CD4-positive, alpha-beta T cell treated with Interleukin-4 for 1 hour (primary cell): ENCODE measurements around the gene APBA2.
"Not testable (repeated sequence)": the region's sequence is repeated elsewhere in the genome, so short reads cannot be mapped to it uniquely, and the experiment has no call there.

Source experiments
- DNase-seq, 2 donors: peaks; one replicate each; pipeline ENCODE4 v3.0.0-alpha.2; 2020 to 2022

The APBA2 gene

DNA sequence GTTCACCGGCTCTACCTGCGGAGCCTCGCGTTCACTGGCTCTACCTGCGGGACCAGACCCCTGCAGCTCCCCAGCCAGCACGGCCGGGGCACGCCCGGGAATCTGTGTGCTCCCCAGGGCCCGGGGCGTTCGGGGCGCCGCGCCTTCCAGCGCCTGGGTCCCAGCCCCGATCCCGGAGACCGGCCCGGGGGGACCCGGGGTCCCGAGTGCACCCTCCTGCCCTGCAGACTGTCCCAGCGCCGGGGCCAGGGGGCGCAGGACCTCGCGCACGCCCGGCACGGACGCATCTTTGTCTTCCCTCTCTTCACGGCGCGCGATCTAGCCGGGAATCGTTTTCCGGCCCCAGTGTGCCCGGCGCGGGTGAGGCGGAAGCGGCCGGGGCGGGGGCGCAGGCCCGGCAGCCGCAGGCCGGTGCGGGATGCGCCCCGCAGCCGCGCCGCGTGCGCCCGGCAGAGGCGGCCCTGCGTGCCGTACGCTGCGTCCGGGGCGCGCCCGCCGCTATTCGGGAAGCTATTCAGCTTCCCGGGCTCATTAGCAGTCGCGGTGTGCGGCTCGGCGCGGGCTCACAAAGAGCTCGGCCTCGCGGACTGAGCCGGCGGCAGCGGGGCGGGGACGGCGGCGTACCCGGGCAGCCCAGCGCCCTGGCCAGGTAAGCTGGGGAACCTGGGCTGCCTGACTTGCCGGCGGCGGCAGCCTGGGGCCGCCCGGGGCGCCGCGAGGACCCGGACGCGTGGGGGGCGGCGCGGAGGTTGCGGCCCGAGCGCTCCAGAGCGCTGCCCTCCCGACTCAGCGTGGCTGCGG lies at the start of gene APBA2:
TSS of gene APBA2 (plus strand) at position 345 of the 801 bp plus-strand sequence. CDS start 167,911 bp downstream, outside the sequence.
- peak; percentile 24 to 43 for DNase-seq

DNA sequence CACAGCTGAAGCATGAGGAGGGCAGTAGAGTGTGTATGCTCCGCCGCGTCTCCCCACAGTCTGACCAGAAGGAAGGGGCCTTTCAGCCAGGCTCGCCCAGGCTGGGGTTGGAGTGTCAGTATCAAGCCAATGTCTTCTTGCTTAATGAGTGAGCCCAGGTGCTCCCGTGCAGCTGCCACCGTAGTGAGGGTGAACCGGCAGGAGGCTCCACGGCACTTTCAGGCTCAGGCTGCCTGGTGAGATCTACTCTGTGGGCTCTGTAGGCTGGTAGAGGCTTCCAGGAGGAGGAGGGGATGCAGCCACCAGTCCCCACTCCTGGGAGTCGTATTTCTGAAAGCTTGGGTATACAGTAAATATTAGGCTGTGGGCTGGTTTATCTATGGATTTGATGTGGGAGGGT lies 45.5 kb upstream of the APBA2 start:
- DNase-seq = not testable (repeated sequence)

DNA sequence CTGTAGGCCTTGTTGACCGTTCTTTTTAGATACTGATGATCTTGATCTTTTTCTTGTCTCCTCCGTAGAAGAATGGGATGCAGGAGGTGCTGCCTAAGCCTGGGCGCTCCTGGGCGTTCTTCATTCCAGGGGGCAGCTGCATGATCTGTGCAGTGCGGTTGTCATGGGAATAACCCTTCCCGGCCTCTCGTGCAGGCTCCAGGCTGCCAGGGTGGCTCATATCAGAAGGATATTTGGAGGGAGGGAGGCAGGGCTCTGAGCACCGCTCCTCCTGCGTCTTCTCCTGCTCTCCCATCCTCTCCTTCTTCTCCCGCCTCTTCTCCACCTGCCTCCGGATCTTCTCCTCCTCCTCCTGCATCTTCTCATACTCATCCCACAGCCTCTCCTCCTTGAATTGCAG lies 43.6 kb upstream of the APBA2 start:
- DNase-seq = not testable (repeated sequence)

DNA sequence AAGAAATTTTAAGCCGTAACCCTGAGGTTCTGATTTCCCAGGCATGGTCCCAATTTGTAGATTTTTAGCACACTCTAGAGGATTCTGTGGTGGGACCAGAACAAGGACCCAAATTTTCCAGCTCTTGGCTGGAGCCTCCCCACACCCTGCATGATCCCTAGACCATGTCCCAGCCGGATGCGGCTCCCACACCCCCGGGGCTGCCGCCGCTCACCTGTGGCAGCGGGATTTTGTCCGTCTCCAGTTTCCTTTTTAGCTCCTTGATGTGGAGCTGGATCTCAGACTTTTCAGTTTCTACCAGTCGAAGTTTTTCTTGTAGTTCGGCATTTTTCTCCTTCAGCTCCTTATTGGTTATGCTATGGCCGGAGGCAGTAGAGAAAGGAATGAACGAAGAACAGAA lies 42.3 kb upstream of the APBA2 start:
- DNase-seq = not testable (repeated sequence)

DNA sequence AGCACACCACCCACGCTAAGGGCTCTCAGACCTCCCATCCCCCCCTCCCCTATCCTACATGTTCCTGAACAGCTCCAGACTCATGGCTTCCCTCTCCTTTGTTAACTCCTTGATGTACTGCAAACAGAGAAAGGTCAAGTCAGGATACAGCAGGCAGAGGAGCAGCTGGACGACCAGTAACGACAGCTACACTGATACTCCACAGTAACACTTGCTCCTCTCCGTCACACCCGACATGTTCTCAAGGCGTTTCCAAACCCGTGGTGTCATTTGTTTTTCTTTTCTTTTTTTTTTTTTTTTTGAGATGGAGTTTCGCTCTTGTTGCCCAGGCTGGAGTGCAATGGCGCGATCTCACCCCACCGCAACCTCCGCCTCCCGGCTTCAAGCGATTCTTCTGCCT lies 41.6 kb upstream of the APBA2 start:
- not testable (repeated sequence) for DNase-seq

DNA sequence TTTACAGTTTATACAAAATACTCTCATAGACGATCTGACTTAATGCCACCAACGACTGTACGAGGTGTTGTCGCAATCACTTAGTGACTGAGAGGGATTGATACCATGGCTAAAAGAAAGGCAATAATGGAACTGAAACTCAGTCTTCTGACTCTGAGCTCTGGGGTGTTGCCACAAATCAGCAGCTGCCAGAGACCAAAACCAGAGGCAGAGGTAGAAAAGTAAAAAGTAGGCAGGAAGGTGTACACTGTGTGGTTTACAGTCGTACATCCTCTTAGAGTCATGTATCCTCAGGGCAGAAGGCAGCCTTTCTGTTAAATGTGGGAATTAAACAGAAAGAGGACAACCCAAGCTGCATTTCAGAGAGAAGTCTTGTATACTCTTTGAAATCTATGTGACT lies 38.5 kb upstream of the APBA2 start:
- peak in 1 of 2 donors; percentile 10 for DNase-seq

DNA sequence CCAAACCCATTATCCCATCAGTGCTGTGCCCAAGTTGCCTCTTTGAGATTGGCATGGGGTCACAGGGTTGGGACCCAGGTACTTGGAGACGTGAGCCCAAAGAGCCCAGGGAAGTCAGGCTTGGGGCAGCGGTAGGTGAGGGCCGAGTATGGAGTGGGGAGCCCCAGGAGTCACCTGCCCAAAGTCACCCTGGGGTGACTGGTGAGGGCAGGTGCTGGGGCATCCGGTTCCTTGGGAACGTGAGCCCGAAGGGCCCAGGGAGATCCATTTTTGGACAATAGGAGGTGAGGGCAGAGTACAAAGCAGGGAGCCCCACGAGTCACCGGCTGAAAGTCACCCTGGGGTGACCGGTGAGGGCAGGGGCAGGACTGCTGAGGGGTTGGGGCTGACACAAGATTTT lies 37.8 kb upstream of the APBA2 start:
- DNase-seq = not testable (repeated sequence)

DNA sequence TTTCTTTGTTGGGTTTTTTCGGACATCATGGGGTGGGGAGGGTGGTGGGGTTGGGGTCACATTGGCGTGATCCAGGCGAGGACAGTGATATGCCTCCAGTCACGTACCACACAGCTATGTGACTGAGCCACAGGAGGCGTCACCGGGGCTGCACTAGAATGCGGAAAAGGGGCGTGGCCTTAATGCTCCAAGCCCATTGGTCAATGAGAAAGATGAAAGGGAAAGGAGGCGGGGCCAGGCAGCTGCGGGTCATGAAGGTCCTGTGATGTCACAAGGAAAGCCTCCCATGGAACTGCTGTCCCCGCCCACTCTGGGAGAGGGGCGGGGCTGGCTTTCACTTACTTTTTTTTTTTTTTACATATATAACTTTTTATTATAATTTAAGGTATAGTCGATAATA lies 37.3 kb upstream of the APBA2 start, which contains the start of gene GOLGA6L7:
TSS of gene GOLGA6L7 (minus strand) at position 124 of the 400 bp plus-strand sequence. CDS start at position 29, 95 bp downstream.
- DNase-seq = not testable (repeated sequence)

DNA sequence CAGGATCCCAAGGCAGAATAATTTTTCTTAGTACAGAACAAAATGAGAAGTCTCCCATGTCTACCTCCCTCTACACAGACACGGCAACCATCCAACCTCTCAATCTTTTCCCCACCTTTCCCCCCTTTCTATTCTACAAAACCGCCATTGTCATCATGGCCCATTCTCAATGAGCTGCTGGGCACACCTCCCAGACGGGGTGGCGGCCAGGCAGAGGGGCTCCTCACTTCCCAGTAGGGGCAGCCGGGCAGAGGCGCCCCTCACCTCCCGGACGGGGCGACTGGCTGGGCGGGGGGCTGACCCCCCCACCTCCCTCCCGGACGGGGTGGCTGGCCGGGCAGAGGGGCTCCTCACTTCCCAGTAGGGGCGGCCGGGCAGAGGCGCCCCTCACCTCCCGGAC lies 36.5 kb upstream of the APBA2 start:
- DNase-seq = not testable (repeated sequence)

DNA sequence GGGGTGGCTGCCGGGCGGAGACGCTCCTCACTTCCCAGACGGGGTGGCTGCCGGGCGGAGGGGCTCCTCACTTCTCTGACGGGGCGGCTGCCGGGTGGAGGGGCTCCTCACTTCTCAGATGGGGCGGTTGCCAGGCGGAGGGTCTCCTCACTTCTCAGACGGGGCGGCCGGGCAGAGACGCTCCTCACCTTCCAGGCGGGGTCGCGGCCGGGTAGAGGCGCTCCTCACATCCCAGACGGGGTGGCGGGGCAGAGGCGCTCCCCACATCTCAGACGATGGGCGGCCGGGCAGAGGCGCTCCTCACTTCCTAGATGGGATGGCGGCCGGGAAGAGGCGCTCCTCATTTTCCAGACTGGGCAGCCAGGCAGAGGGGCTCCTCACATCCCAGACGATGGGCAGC lies 36.0 kb upstream of the APBA2 start:
- not testable (repeated sequence) for DNase-seq

DNA sequence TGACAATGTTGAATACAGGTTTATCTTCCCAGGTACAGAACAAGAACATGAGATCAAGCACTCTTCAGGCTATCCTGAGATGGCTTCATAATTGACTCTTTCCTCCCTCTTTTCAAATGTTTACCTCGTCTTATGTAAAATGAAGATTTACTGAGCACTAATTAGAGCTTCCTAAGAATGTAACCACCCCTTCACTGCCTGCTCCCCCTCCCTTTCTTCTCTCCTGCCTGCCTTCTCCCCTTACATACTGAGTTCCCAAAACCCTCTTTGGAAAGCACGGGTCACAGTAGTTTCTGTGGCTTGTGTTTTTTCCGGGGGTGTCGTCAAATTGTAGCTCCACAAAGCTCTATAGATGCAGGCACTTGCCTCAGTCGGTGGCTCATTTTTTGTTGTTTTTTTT lies 32.1 kb upstream of the APBA2 start:
- DNase-seq = not testable (repeated sequence)

DNA sequence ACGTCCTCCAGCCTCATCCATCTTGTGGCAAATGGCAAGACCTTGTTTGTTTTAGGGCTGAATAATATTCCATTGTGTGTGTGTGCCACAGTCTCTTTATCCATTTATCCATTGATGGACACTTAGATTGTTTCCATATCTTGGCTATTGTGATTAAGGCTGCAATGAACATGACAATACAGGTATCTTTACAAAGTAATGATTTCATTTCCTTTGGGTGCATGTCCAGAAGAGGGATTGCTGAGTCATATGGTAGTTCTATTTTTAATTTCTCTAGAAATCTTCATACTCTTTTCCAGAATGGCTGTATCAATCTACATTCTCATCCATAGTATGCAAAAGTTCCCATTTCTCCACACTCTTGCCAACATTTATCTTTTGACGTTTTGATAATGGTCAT lies 31.2 kb upstream of the APBA2 start:
- DNase-seq = not testable (repeated sequence)

DNA sequence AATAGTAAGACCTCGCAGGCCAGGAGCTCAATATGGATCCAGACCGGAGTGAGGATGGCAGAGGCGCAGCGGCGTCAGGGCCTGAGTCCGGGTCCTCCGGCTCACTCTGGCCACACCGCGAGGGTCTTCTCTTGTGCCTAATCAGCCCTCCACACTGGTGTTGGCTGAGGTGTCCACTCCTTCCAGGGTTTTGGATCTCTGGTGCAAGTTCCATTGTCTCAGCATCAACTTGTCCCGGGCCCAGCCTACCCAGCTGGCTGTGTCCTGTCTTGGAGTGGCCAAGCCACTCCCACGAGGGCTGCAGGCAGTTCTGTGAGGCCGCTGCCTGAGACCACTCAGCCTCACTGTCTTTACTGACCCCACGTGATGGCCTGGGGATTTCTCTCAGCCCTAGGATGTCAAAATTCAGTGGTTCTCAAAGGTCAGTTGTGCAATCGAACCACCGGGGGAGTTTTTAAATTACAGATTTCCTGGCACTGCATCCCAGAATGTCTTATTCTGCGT lies 24.7 kb upstream of the APBA2 start:
- DNase-seq = no peak

DNA sequence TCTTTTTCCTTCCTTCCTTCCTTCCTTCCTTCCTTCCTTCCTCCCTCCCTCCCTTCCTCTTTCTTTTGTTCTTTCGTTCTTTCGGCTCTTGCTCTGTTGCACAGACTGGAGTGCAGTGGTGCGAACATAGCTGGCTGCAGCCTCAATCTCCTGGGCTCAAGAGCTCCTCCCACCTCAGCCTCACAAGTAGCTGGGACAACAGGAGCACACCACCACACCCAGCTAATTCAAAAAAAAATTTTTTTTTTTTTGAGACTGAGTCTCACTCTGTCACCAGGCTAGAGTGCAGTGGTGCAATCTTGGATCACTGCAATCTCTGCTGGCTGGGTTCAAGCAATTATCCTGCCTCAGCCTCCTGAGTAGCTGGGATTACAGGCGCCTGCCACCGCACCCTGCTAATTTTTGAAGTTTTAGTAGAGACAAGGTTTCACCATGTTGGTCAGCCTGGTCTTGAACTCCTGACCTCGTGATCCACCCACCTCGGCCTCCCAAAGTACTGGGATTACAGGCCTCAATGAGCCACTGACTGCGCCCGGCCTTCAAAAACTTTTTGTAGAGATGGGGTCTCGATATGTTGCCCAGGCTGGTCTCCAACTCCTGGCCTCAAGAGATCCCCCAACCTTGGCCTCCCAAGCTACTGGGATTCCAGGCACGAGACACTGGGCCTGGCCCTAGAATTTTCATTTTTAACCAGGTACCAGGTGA lies 24.0 kb upstream of the APBA2 start:
- not testable (repeated sequence) for DNase-seq

DNA sequence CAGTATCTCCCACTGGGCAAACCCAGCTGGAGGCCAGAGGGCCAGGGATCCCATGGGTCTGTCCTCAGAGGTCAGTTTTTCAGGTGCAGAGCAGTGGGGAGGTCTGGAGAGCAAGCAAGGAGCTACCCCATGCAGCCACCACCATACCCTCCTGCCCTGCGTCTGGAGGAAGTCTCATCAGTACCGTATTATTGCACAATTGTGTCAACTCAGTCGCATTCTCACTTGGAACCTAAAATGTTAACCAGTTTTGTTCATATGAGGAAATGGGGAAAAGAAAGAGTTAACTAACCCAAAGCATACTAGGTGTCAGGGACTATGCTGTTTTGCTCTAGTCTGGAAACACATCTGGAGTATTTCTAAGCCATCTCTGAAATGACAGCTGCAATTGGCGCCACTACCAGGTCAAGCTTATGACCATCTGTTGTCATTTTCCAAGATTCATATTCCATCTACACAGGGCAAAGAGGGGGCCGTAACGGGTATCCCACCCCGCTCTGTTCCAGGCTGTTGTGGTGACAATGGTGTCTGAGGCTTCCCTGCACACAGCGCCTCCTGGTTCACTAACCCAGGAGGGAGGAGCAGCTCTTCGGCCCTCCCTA lies 16.9 kb upstream of the APBA2 start:
- DNase-seq = no peak

DNA sequence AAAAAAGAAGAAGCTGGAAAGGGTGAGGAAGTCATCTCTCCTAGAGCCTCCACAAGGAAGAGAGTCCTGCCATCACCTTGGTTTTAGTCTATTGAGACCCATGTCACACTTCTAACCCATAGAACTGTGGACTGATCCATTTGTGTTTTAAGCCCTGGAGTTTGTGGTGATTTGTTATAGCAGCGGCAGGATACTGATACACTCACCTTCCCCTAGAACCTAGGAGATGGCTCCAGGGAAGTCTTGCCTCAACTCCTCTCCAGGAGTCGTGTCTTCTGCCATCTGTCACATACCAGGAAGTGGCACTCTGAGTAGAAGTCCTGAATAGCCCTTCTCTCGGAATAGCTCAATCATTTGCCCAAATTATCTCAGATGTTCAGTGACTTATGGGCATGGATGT lies 14.6 kb upstream of the APBA2 start:
- DNase-seq = no peak

DNA sequence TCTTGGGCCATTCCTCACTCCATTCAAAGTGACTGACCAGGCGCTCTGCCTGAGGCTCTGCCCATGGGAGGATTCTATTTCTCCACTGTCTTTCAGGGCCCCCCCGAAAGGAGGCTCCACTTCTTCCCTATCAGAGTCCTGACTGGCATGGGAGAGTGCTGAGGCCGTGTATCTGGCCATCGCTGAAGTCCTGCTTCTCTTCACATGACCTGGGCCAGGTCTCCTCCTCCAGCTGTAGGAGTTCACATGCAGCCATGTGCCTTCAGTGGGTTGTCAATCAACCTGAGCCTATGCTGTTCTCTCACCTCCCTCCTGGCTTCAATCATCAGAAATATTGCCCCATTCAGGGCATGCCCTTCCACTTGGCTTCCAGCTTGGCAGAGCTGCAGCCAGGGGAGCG lies 12.8 kb upstream of the APBA2 start:
- no peak for DNase-seq

DNA sequence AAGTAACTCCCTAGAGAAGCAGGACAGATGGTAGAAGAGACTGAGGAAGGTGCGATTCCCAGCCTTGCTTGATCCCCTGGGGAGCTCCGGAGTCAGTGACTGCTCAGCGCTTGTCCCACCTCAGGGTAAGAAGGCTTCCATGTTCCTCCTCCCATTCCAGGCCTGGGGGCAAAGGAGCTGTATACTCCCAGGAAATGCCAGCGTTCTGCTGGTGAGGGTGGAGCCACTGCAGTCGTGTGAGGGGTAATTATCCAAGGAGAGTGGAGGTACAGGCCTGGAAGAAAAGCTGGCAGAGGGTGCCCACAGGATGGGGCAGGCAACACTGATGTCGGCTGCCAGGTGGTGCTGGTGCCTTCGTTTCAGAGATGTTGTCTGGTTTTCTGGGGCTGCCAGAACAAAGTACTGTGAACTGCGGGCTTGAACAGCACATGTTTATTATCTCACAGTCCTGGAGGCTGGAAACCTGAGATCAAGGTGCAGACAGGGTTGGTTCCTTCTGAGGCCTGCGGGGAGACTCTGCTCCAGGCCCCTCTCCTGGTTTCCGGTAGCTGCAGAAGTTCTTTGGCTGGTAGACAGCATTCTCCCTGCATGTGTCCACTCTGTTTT lies 12.1 kb upstream of the APBA2 start:
- DNase-seq = peak; percentile 31 to 40

DNA sequence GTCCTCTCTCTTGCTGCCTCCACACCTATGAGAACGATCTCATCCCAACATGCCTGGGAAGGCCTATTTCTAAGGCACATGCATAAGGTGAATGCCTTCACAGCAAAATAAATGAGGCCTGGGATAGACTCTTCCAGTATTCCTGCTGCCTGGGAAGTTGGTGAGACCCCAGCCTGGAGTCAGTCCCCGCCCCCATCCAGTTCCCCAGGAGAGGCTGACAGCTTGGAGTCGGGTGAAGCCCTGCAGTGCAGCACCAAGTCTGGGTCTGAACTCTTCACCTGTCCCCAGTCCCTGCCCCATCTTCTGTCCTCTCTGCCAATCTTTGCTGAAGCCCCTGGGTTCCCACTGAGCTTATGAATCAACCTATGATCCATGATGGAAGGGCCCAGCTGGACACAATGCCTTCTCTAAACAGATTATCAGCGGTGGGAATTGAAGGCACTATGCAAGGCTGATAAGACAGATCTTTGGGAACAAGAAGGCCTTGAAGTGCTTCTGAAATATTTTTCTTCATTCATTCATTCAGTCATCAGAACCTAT lies 10.2 kb upstream of the APBA2 start:
- DNase-seq = no peak

DNA sequence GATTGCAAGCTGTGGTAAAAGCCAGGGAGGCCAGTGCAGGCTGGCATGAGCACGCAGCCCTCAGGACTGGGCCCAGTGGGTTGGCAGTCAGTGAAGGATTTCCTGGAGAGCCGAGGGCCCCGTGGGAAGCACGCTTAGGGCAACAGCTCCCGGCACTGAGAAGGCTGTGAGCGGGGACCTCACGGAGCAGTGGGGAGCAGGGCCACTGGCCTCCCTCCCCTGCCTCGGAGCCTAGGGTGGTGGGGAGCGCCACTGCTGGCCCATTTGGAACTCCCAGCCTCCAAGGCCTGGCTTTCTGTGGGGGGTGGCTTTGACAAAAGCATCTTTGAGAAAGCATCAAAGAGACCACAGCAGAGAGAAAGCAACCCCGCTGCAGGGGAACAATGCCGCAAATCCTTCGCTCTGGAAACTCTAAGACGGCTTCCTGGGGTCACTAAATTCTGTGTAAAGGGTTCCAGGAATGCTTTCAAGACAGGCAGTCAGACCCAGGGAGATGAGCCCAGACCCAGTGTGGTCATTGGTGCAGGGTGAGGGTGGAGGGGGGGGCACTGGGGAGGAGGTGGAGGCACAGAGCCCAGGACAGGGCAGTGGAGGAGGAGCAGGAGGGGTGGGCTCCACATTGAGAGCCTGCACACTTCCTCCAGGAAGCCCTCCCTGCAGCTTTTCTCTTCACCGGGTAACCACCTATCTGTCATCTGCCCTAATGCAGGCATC lies 9.5 kb upstream of the APBA2 start:
- no peak for DNase-seq

DNA sequence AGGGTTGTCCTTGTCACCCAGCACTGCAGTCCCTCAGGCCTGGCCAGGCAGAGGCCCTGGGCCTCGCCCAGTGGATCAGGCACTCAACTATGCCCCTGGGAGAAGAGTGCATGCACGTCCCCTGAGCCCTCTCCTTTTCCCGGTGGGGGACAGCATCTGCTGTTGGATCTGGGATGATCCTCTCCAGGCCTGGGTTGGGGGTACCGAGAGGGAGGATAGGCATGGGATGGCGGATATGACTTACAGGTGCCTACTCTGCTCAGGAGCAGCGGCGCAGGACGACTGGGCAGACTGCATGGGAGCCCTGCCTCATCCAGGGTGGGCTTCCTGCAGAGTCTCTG lies 9.0 kb upstream of the APBA2 start:
- DNase-seq = no peak

DNA sequence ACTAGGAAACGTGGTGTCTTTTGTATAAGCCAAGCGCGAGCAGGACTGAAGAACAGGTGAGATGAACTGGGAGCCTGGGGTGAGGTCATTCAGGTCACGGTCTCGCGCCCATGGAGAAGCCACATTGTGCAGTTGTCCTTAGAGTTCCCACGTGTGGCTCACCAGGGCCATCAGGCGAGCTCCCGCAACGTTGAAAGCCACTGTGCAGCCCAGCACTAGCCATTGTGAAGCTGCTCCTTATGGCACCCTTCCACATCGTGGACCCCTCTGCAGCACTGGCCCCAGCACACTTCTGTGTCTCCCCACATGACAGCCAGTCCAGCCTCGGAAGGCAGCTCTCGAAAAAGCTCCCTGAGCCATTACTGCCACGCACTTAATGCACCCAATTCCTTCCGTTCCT lies 7.6 kb upstream of the APBA2 start:
- no peak for DNase-seq
